ENCODE results near the gene TEX35.

DNA sequence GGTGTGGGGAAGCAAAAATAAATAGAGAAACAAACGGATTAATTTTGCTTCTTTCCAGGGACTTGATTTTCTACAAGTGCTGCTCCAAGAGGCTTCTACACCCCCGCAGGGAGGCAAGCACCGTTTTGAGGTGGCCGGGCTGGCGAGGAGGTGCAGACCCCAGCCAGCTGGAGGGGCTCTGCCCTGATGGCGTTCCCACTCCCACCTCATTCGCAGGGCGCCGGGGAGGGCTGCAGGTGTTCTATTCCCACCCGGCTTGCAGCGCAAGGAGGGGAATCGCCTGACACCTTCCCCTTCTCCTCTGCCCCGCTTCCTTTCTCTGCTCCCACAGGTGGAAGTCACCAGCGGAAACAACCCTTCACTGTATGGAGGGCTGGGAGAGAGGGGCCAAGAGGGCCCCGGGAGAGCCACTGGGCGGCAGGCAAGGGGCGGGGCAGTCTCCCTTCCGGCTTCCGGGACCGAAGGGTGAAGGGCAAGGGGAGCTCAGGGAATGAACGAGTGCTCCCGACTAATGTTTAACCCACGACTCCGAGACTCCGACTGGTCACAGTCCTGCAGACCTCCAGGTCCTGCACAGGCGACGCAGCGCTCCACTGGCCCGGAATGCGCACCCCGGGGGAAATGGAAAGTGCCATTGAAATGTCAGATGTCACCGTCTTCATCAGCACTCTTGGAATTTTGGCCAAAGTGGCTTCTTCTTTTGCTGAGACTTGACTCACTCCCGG lies 29.1 kb downstream of the TEX35 start:
- TF ChIP-seq POLR2AphosphoS5 (IDR thresholded peaks at IDR 0.05; ENCODE audit: low read depth, low read length) (no peak), POLR2A (IDR thresholded peaks at IDR 0.05; ENCODE audit: low read depth, low read length) (no peak), TAF1 (IDR thresholded peaks at IDR 0.05; ENCODE audit: low read depth, low read length) (no peak), PAX5 (IDR thresholded peaks at IDR 0.05; ENCODE audit: insufficient read depth, low read length, severe bottlenecking) (no peak), POU2F2 (IDR thresholded peaks at IDR 0.05; ENCODE audit: low read depth, low read length) (no peak)

Data from GM12891 (cell line).